Astrocyte of the hippocampus (primary cell): ENCODE measurements around the gene EFCC1.
A peak's percentile ranks its signal among the peaks of the same experiment; 100 is the strongest.
"Not testable (repeated sequence)": the region's sequence is repeated elsewhere in the genome, so short reads cannot be mapped to it uniquely, and the experiment has no call there.

Source experiments
- DNase-seq: peaks from one replicate; pipeline ENCODE4 v3.0.0; 2011; ENCODE audit warnings: low read depth, low spot score

EFCC1 gene

GRCh38 chr3:129077222-129077621 lies 76.1 kb downstream of the EFCC1 start:
- no peak for DNase-seq

GRCh38 chr3:129078510-129078909 lies 77.4 kb downstream of the EFCC1 start:
- DNase-seq = no peak

GRCh38 chr3:129081503-129081902 lies 80.4 kb downstream of the EFCC1 start:
- DNase-seq = no peak

GRCh38 chr3:129082026-129082425 lies 80.9 kb downstream of the EFCC1 start:
- DNase-seq = no peak

GRCh38 chr3:129084501-129084900 lies 83.4 kb downstream of the EFCC1 start:
- DNase-seq = no peak

- no peak for DNase-seq
These were observed 84.1 kb downstream of the EFCC1 start for GRCh38 chr3:129085165-129085715.

- no peak for DNase-seq
These were observed 84.7 kb downstream of the EFCC1 start for GRCh38 chr3:129085818-129086217.

- peak; percentile 58 for DNase-seq
These were observed 86.1 kb downstream of the EFCC1 start for GRCh38 chr3:129087138-129087702.

- DNase-seq = peak; percentile 55
These were observed 86.8 kb downstream of the EFCC1 start for GRCh38 chr3:129087904-129088303.

- not testable (repeated sequence) for DNase-seq
These were observed 87.2 kb downstream of the EFCC1 start for GRCh38 chr3:129088312-129088711.
